HepG2 (cell line): ENCODE data around the gene CEBPB. TPM values are rescaled to one million over a fixed set of nuclear protein-coding genes. Genes with fewer than 3 reads are reported as not detected.

Experiments
- ARNT2 ChIP-seq: sonication (generic); formaldehyde crosslinking; IDR thresholded peaks from 2 replicates; pipeline ENCODE4 v1.8.0; 2022; ENCODE audit warnings: mild to moderate bottlenecking, low read depth, missing genetic modification reagents, moderate library complexity
- ATRX ChIP-seq: sonication (generic); formaldehyde crosslinking; IDR thresholded peaks from 2 replicates; pipeline ENCODE4 v1.4.0; 2020; ENCODE audit warnings: missing genetic modification reagents, borderline replicate concordance
- HNRNPLL ChIP-seq: fragments of 200-400 bp; formaldehyde crosslinking; IDR thresholded peaks from 2 replicates; pipeline ENCODE4 v1.6.1; 2017; ENCODE audit warnings: mild to moderate bottlenecking, low read depth, low read length; ENCODE audit not compliant: poor library complexity, severe bottlenecking
- HNRNPUL1 ChIP-seq: fragments of 200-400 bp; formaldehyde crosslinking; IDR thresholded peaks from 2 replicates; pipeline ENCODE4 v1.6.1; 2017; ENCODE audit warnings: low read depth, mild to moderate bottlenecking, low read length, moderate library complexity
- KMT2A ChIP-seq: sonication (generic); formaldehyde crosslinking; IDR thresholded peaks from 2 replicates; pipeline ENCODE4 v1.4.0; 2020; ENCODE audit warnings: missing genetic modification reagents
- MBNL3 ChIP-seq: fragments of 250-450 bp; sonication (Bioruptor Pico); conservative IDR thresholded peaks from 2 replicates; pipeline ENCODE4 v1.8.0; 2022; ENCODE audit warnings: mild to moderate bottlenecking, inconsistent platforms
- PPARG ChIP-seq: conservative IDR thresholded peaks from 2 replicates; pipeline ENCODE4 v1.6.1; 2016; ENCODE audit warnings: missing biosample characterization, missing genetic modification reagents
- RBFOX2 ChIP-seq: fragments of 200-400 bp; formaldehyde crosslinking; IDR thresholded peaks from 2 replicates; pipeline ENCODE4 v1.6.1; 2017; ENCODE audit warnings: low read depth, mild to moderate bottlenecking, low read length
- SRSF1 ChIP-seq: fragments of 200-400 bp; formaldehyde crosslinking; optimal IDR thresholded peaks from 2 replicates; pipeline ENCODE3; 2017; ENCODE audit warnings: mild to moderate bottlenecking, low read depth, low read length, moderate library complexity
- ZFP1 ChIP-seq: IDR thresholded peaks from 2 replicates; pipeline ENCODE4 v1.6.1; 2016
- ZNF382 ChIP-seq: sonication (generic); formaldehyde crosslinking; IDR thresholded peaks from 2 replicates; pipeline ENCODE4 v1.5.0; 2020; ENCODE audit warnings: missing genetic modification reagents, mild to moderate bottlenecking, borderline replicate concordance
- ZNF766 ChIP-seq: sonication (generic); formaldehyde crosslinking; IDR thresholded peaks from 2 replicates; pipeline ENCODE4 v1.5.0; 2020; ENCODE audit warnings: missing genetic modification reagents, borderline replicate concordance
- ZNF773 ChIP-seq: sonication (generic); formaldehyde crosslinking; IDR thresholded peaks from 2 replicates; pipeline ENCODE4 v1.4.0; 2020; ENCODE audit warnings: missing genetic modification reagents, borderline replicate concordance
- polyA plus RNA-seq, 8 experiments: library from polyadenylated mRNA; depleted of rRNA in 3 of 8; stranded (reverse) in 7 of 8; unstranded in 1 of 8; fragments of >200 nt; fragmentation: Illumina TruSeq in 4 of 8; extraction: Trizol in 4 of 8; gene quantifications; 2 replicates each; pipeline versions ENCODE4 v1.2.1 to v1.2.3, GENCODE V29; 2011 to 2016; ENCODE audit warnings: low read depth in 4 of 8, missing spikeins in 1 of 8, mixed read lengths in 1 of 8; ENCODE audit not compliant: insufficient read depth in 1 of 8
- total RNA-seq, 5 experiments: library from RNA; depleted of rRNA; stranded (reverse); fragments of >200 nt; fragmentation: Illumina TruSeq; extraction: Trizol; gene quantifications; 2 replicates each; pipeline ENCODE4 v1.2.3, GENCODE V29; 2016; ENCODE audit warnings: low read depth in 1 of 5
- TF ChIP-seq, protein P1 (sequence below): sonication (generic); formaldehyde crosslinking; IDR thresholded peaks from 2 replicates; pipeline ENCODE4 v1.4.0; 2020; ENCODE audit warnings: missing genetic modification reagents, mild to moderate bottlenecking, borderline replicate concordance
- TF ChIP-seq, protein P2 (sequence below): sonication (generic); formaldehyde crosslinking; IDR thresholded peaks from 2 replicates; pipeline ENCODE4 v1.5.0; 2020; ENCODE audit warnings: mild to moderate bottlenecking, missing genetic modification reagents
- TF ChIP-seq, protein P3 (sequence below): sonication (generic); formaldehyde crosslinking; IDR thresholded peaks from 2 replicates; pipeline ENCODE4 v1.4.0; 2020; ENCODE audit warnings: missing genetic modification reagents
- TF ChIP-seq, protein P4 (sequence below): sonication (generic); formaldehyde crosslinking; IDR thresholded peaks from 2 replicates; pipeline ENCODE4 v1.5.1; 2020; ENCODE audit warnings: mild to moderate bottlenecking, moderate library complexity, missing genetic modification reagents

CEBPB gene
- total and polyA plus RNA-seq, 2 of the 13 experiments (the other 11 are each of a cell fraction or from before 2014, with no cell fraction given) = 18.5 to 28.2 TPM

DNA sequence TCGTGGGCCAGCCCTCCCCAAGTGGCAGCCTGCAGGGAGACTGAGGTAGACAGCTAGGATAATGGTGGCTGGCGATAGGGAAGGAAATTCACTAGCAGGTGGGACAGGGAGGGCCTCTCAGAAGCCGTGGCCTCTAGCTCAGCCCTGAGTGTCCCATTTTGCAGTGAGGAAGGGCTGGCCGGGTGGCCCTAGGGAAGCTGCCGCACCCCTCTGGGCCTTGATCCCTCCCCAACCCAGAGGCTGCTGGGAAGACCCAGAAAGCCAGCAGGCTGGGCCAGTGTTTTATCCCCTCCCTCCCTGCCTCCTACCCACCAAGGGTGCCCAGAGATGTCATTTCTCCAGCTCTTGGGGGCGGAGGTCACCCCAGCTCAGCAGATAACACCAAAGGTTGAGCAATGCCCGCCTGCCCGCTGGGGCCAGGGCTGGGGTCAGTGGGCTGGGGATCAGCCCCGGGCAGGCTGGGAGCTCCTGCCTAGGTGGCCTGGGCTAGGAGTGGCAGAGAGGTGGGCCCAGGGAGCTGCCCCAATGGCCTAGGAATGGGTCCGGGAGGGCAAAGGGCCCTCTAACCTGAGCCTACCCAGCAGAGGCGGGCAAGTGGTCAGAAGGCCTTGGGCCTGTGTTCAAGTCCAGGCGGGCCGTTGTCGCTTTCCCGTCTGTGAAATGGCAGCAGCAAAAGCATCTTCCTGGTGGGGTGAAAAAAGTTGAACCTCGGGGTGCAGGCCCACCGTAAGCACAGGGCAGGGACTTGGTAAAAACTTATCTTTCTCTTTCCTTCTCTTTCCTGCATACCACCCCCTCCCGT lies 1.6 kb upstream of the CEBPB start (continued):
- TF ChIP-seq, protein P1, sequence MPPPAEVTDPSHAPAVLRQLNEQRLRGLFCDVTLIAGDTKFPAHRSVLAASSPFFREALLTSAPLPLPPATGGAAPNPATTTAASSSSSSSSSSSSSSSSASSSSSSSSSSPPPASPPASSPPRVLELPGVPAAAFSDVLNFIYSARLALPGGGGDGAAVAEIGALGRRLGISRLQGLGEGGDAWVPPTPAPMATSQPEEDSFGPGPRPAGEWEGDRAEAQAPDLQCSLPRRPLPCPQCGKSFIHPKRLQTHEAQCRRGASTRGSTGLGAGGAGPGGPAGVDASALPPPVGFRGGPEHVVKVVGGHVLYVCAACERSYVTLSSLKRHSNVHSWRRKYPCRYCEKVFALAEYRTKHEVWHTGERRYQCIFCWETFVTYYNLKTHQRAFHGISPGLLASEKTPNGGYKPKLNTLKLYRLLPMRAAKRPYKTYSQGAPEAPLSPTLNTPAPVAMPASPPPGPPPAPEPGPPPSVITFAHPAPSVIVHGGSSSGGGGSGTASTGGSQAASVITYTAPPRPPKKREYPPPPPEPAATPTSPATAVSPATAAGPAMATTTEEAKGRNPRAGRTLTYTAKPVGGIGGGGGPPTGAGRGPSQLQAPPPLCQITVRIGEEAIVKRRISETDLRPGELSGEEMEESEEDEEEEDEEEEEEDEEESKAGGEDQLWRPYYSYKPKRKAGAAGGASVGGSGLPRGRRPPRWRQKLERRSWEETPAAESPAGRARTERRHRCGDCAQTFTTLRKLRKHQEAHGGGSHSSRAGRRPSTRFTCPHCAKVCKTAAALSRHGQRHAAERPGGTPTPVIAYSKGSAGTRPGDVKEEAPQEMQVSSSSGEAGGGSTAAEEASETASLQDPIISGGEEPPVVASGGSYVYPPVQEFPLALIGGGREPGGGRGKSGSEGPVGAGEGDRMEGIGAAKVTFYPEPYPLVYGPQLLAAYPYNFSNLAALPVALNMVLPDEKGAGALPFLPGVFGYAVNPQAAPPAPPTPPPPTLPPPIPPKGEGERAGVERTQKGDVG (CRISPR knock-in tag) = peak; percentile 89
- TF ChIP-seq ATRX (CRISPR knock-in tag) (no peak), ZNF766 (CRISPR knock-in tag) (no peak), ARNT2 (CRISPR knock-in tag) (peak; percentile 99), KMT2A (0 out of 2 replicates have a peak, but pooled peaks have one; percentile 86), MBNL3 (CRISPR knock-in tag) (no peak), SRSF1 (peak; percentile 99), ZNF773 (CRISPR knock-in tag) (no peak), HNRNPUL1 (no peak), HNRNPLL (peak; percentile 78), RBFOX2 (peak; percentile 83), ZNF382 (CRISPR knock-in tag) (no peak), PPARG (peak; percentile 96), ZFP1 (CRISPR knock-in tag) (peak; percentile 93)
- TF ChIP-seq, protein P2, sequence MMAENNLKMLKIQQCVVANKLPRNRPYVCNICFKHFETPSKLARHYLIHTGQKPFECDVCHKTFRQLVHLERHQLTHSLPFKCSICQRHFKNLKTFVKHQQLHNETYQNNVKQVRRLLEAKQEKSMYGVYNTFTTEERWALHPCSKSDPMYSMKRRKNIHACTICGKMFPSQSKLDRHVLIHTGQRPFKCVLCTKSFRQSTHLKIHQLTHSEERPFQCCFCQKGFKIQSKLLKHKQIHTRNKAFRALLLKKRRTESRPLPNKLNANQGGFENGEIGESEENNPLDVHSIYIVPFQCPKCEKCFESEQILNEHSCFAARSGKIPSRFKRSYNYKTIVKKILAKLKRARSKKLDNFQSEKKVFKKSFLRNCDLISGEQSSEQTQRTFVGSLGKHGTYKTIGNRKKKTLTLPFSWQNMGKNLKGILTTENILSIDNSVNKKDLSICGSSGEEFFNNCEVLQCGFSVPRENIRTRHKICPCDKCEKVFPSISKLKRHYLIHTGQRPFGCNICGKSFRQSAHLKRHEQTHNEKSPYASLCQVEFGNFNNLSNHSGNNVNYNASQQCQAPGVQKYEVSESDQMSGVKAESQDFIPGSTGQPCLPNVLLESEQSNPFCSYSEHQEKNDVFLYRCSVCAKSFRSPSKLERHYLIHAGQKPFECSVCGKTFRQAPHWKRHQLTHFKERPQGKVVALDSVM (CRISPR knock-in tag) = peak; percentile 73; the same call in 1 of the 2 replicates
- TF ChIP-seq, protein P3, sequence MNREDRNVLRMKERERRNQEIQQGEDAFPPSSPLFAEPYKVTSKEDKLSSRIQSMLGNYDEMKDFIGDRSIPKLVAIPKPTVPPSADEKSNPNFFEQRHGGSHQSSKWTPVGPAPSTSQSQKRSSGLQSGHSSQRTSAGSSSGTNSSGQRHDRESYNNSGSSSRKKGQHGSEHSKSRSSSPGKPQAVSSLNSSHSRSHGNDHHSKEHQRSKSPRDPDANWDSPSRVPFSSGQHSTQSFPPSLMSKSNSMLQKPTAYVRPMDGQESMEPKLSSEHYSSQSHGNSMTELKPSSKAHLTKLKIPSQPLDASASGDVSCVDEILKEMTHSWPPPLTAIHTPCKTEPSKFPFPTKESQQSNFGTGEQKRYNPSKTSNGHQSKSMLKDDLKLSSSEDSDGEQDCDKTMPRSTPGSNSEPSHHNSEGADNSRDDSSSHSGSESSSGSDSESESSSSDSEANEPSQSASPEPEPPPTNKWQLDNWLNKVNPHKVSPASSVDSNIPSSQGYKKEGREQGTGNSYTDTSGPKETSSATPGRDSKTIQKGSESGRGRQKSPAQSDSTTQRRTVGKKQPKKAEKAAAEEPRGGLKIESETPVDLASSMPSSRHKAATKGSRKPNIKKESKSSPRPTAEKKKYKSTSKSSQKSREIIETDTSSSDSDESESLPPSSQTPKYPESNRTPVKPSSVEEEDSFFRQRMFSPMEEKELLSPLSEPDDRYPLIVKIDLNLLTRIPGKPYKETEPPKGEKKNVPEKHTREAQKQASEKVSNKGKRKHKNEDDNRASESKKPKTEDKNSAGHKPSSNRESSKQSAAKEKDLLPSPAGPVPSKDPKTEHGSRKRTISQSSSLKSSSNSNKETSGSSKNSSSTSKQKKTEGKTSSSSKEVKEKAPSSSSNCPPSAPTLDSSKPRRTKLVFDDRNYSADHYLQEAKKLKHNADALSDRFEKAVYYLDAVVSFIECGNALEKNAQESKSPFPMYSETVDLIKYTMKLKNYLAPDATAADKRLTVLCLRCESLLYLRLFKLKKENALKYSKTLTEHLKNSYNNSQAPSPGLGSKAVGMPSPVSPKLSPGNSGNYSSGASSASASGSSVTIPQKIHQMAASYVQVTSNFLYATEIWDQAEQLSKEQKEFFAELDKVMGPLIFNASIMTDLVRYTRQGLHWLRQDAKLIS (CRISPR knock-in tag) = 0 out of 2 replicates have a peak, but pooled peaks have one; percentile 58
- TF ChIP-seq, protein P4, sequence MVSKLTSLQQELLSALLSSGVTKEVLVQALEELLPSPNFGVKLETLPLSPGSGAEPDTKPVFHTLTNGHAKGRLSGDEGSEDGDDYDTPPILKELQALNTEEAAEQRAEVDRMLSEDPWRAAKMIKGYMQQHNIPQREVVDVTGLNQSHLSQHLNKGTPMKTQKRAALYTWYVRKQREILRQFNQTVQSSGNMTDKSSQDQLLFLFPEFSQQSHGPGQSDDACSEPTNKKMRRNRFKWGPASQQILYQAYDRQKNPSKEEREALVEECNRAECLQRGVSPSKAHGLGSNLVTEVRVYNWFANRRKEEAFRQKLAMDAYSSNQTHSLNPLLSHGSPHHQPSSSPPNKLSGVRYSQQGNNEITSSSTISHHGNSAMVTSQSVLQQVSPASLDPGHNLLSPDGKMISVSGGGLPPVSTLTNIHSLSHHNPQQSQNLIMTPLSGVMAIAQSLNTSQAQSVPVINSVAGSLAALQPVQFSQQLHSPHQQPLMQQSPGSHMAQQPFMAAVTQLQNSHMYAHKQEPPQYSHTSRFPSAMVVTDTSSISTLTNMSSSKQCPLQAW = peak; percentile 92; the same call in 1 of the 2 replicates
